Inflammatory macrophage treated with lipopolysaccharide for 4 hours (primary cell): ENCODE measurements around the gene NTSR1.

Experiments used
- DNase-seq: peaks from one replicate; pipeline ENCODE4 v3.0.0-alpha.2; 2020

The NTSR1 gene

DNA sequence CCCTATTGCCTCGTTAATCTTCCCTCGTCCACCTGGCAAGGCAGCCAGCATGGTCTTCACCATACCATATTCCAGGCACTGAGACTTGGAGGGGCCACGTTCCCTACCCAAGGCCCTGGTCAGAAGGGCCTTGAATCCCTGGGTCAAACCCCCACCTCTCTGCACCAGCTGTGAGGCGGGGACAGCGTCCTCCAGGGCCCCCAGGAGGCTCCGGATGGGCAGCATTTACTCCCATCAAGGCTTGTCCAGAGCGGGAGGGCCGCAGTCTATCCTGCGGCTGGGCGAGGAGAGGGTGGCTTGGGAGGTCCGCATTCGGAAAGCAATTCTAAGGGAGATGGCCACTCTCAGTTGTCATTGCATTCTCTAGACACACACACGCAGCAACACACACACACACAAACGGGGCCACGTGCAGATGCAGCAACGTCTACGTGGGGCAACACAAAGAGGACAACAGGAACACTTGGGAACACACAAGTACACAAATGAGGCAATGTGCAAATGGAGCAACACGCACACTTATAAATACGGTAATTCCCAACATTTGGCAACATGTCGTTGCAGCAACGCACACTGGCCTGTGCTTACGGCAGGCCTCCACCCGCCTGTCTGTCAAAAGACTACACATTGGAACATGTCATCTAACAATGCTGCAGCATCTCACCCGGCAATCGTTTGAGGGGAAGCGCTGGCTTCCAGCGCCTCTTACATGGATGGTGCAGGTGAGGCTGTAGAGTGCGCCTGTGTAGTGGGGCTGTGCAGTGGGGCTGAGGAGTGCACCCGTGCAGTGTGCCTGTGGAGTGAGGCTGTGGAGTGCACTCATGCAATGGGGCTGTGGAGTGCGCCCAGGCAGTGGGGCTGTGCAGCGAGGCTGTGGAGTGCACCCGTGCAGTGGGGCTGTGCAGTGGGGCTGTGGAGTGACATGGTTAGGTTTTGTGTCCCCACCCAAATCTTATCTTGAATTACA lies 12.9 kb upstream of the NTSR1 start:
- DNase-seq: peak; percentile 92

DNA sequence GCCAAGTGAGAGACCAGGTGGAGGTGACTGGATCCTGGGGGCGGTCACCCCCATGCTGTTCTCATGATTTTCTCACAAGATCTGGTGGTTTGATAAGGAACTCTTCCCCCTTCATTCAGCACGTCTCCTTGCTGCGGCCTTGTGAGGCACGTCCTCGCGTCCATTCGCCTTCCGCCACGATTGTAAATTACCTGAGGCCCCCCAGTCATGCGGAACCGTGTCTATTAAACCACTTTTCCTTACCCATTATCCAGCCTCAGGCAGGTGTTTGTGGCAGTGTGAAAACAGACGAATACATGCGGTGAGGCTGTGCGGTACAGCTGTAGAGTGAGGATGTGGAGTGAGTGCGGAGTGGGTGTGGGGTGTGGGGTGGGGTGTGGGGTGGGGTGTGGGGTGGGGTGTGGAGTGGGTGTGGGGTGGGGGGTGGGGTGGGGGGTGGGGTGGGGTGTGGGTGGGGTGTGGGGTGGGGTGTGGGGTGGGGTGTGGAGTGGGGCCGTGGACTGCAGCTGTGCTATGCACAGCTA lies 12.1 kb upstream of the NTSR1 start:
- DNase-seq: no peak

DNA sequence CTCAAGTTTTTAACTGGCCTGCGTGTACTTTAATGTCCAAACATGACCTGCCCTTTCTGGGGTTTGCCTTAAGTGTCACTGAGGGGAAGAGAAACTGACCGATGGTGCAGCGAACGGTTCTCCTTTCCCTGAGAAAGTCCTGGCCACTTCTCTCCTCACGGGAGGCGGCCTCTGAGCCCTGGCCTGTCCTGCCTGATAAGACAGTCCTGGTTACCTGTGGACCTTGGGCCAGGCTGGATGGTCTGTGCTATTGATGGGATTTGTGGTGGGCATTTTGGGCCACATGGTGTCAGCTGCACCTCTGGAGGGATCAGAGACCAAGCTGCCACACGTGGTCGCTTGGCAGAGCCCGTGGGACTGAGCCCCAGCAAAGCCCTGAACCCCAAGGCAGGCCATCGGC lies 11.6 kb upstream of the NTSR1 start:
- peak; percentile 84 for DNase-seq

DNA sequence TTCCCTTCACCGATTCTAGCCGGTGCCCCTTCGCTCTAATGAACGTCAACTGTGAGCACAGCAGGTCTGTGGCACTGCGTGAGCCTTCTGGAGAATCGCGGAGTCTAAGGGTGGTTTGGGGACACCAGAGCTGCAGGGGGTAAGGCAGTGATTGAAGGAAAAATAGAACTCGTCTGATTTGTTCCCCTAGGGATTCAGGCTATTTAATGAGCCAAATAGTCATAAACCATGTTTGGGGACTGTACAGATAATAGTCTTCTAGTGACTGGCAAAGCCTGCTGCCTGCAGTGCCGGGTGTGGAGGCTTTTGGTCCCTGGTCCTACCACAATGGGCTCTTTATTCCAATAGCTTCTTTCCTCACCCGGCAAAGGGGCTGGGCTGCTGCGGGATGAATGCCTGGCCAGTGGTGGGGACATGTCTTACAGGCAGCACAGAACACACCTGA lies 11.1 kb upstream of the NTSR1 start:
- DNase-seq: no peak

DNA sequence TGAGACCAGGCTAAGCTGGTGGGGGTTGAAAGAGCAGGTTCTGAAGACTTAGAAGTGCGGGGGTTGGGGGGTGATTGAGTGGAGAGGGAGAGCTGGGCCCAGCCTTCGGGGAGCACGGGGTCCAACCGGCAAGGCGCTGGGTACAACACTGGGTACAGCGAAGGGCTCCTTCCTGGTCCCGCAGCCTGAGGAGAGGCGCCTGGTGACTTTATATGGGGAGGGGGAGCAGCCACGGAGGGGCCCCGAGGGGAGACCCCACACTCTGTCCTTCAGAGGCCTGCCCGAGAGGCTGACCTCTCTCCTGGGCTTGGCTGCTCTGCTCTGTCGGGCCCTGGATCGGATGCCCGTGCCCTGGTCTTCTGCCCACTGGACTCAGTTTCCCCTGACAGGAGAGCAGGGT lies 10.4 kb upstream of the NTSR1 start:
- no peak for DNase-seq

DNA sequence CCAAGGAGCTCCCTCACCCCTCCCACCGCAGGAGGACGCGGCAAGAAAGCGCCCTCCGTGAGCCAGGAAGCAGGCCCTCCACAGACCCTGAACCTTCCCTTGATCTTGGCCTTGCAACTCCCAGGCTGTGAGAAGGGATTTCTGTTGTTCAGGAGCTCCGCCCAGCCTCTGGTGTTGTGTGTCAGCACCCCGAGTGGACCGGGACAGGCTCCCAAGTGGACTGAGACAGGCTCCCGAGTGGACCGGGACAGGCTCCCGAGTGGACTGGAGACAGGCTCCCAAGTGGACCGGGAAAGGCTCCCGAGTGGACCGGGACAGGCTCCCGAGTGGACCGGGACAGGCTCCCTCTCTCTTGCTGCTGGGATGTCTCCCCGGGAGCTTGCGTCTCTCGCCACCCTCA lies 9.3 kb upstream of the NTSR1 start:
- DNase-seq: no peak

DNA sequence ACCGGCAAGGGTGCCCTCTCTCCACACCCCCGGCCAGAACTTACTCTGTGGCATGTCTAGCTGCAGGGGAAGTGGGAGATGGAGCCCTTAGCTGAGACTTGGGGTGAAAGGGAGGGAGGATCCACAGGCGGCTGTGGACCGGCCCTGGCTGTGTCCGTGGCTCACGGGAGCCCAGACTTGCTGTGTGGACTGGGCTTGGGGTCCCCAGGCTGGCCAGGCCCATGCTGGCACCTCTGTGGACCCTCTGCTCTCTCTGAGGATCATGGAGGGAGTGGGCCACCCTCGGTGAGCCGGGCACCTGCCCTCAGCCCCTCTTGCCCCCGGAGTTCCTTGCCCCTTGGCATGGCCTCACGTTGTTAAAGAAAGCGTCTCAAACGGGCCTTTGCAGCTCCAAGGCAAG lies 8.9 kb upstream of the NTSR1 start:
- no peak for DNase-seq

DNA sequence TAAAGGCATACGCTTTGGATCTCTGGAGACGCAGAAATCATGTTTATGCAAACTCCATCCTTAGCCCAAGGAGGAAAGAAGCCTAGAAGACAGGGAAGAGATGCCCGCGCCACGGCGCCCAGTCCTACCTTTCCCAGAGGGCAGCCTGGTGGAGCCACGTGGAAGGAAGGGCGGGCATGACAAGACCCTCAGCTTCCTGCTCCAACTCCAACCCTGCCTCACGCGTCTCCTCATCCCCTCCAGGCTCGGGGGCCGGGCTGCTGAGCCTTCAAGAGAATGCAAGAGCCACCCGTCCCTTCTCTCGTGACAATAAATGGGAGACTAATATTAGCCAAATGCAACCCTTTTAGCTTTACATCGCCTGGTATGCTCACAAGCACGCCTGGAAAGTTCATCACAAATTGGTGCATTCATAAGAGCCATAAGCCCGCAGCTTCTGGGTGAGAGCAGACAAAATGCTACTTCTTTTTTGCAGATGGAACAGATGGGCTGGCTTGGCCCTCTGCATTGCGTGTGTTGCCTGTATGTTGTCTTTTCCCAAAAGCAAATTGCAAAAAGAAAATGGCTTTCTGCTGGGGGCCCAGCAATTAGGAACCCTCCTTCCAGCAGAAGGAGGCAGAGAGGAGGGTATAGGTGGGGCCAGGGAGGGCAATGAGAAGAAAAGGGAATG lies 8.2 kb upstream of the NTSR1 start:
- no peak for DNase-seq

DNA sequence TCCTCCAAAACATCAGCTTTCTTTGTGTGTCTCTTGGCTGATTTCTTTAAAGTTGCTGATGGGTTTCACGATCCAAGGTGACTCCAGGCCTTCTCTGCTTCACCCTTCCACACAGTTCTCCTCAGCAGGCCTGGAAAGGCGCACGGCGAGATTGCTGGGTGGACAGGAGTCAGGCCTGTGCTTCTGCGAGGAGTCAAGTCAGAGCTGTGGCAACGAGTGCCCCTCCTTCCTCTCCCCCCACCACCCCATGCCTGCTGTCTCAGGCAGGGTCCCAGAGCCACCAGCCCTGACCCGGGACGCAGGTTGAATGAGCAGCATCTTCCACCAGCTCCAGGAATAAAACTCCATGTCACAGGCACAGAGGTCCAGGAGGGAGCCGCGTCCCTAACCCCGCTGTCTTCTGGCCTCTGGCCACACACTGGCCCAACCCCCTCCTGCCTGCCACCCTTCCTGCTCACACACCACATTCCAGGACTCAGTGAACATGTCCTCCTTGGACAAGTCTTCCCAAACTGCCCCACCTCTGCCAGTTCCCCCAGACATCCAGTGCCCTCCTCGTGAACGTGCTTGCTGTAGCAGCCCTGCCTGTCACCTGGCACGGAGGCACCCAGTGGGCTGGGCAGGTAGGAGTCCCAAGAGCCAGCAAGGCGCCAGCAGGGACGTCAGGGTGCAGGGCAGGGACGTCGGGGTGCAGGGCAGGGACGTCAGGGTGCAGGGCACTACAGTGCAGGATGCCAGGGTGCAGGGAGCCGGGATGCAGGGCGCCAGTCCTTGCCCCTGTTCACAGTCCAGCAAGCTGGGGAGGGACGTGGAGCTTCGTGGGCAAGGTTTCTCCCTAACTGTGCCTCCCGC lies 7.2 kb upstream of the NTSR1 start:
- no peak for DNase-seq

DNA sequence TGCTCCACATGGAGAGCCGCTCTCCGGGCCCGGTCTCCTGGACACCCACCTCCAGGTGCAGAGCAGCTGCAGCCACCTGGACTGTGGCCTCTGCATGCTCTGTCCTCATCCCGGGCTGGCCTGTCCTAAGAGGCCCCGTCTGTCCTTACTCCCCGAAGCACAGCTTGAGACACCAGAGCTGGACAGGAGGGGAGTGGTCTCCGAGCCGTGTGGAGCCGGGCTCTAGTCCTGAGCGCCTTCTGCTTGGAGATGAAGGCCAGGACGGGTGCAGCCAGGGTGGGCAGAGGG lies 6.7 kb upstream of the NTSR1 start:
- DNase-seq: no peak

DNA sequence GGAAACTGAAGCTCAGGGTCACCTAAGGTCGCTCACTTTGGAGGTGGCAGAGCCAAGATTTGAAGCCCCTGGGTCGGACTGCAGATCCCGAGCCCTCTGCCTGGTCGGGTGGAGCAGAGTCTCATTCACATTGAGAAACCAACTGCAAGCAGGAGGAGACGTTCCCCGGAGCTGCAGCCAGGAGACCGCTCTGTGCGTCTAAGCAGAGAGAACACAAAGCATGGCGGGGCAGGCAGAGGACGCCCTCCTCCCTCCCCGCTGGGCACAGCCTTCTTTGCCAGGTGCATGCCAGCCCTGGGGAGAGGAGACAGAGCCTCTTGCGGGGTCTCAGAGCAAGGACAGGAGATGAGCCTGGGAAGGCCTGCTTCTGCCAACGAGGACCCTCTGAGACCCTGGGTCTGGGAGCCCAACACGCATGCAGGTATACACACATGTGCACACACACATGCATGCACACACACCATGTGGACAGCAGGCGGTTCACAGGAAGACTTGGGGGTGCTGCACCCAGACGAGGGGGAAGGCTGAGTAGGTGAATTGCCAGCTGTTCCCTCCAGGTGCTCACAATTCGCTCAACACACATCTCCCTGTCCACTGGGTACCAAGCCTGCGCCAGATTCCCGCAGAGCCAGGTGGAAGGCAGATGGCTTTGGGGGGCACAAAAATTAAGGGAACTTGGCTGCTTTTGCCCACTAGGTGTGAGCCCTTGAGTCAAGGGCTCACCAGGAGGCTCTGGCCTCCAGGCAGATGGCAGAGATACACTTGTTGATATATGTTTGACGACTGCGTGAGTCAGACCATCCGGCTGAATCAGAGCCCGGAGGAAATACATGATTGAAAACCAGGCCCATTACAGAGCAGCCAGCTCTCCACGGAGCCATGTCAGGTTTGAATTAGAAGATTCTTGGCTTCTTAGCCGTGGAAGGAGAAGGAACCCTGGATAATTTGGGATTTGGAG lies 5.5 kb upstream of the NTSR1 start:
- peak; percentile 47 for DNase-seq

DNA sequence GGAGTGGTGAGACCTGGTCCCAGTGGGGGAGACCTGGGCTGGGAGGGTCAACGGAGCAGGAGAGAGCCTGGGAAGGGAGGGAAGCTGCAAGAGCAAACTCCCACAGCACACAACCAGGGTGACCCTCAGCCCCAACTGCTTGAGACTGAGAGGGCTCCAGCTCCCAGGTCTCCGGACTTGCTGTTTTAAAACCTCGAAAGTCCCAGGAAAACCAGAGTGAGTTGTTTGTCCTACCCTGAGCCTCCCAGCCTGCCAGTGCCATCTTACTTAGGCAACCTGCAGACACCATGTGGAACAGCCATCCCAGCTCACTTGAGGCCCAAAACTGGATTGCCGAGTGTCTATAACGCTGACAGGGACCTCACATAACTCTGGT lies 4.8 kb upstream of the NTSR1 start:
- no peak for DNase-seq

DNA sequence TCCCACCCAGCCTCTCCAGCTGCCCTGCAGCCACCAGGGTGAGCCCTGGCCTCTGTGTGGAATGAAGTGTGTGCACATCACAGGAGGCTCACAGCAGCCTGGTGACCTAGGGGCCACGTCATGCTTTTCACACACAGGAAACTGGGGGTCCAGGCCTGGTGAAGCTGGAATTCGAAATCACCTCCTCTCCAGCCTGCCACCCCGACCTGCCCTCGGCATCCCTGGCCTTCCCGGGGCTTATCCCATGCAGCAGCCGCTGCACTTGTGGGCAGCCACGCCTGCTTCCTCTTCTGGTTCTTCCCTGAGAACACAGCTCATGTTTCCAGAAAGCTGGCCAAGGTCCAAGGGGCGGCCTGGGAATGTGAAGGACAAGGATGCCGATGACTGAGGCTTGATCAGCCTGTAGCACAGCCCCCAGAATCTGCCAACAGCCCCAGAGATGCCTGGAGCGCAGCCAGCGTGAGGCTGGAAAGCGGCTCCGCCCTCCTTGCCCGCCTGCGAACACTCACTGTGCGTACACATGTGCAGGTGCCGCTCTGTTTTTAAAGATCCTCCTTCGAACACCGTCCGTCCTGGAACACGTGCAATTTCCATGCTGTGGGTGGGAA lies 4.2 kb upstream of the NTSR1 start:
- peak; percentile 28 for DNase-seq

DNA sequence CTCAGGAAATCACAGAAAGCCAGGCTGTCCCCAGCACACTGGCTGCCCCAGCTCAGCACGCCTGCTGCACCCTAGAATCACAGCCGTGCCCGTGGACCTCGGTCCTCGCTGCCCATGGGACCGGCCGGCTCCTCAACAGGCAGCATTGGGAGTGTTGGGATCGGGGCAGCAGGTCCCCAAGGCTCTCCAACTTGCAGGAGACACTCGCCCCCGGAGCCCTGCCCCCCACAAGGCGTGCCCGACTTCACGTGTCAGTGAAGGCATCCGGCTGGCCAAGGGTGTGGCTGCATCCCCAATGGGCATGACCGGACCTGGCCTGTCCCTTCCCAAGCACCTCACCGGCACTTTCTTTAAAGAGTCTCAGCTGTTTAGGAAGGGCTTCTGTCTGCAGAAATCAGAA lies 3.0 kb upstream of the NTSR1 start:
- no peak for DNase-seq

DNA sequence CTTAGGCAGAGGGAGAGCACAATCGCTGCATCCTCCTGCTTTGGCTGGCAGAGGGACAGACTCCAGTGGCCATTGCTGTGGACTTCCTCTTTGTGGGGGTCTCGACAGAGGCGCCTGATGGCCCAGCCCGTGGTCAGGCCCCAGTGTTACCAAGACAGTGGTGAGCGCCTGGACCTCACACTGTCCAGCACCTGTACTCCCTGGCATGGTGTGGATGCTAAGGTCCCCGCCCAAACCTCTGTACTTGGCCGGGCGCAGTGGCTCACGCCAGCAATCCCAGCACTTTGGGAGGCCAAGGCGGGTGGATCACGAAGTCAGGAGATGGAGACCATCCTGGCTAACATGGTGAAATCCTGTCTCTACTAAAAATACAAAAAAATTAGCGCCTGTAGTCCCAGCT lies 2.3 kb upstream of the NTSR1 start:
- no peak for DNase-seq

DNA sequence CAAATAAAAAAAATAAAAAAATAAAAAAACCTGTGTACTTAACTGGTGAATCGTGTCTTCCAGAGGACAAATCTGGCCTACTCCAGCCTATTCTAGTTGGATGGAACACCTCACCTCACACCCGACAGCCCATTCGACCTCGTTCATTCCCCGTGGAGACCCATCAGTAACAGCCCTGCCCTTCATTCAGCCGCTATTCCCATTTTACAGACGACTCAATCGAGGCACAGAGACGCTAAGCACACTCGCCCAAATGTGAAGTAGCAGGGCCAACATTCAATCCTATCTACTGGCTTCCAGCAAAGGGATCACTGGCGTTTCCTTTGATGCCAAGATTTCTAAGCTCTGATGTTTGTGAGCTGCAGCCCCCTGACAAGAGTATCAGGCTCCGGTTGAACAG lies 1.8 kb upstream of the NTSR1 start:
- no peak for DNase-seq

DNA sequence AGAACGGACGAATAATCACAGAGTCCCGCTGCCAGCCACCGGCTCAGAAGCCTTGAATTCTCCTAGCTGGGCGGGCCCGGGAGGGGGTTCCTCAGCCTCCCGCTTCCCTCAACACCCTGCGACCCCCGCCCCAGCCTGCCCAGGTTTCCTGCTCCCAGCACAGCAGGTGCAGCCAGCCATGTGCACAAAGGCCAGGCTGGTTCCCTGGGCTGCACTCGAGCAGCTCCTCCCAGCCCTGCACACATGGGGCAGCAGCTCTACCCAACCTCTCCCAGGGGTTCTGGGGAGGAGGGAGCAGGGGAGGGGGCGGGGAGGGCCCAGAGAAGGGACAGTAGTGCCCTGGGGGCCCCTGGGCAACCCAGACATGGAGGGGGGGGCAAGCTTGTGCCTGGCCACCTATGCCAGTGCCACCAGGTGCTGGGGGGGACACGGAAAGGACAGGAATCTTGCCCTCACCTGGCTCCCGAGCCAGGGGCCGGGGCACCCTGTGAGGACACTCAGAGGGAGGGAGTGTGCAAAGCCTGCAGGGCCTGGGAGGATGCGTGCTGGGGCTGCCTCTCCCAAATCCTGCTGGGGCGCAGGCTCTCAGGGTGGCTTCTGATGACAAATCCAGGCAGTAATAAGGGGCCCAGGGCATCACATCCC lies 1.2 kb upstream of the NTSR1 start:
- no peak for DNase-seq

DNA sequence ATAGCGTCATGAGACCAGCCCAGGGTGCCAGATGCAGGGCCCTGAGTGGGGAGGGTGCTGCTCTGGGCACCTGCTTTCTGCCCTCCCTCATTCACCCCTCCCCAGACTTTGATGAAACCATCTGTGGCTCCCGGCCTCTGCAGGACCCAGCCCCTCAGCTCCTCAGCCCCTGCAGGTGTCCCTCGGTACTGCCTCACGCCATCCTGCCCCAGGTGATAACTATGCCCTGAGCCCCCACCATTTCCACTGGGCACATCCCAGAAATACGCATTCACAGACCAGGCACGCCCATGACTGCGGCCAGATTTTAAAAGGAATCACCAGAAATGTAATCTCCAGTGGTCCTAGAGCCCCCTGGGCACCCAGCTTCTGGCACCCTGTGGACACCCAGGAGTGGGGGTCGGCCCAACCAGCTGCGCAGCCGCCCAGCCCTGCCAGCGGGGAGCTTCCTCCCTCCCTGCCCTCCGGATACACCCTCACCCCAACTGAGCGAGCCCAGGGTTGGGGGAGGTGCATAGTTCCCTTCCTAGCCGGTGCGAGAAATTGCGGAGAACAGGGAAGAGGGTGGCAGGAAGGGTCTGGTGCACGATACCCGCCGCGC lies 615 bp upstream of the NTSR1 start:
- no peak for DNase-seq

DNA sequence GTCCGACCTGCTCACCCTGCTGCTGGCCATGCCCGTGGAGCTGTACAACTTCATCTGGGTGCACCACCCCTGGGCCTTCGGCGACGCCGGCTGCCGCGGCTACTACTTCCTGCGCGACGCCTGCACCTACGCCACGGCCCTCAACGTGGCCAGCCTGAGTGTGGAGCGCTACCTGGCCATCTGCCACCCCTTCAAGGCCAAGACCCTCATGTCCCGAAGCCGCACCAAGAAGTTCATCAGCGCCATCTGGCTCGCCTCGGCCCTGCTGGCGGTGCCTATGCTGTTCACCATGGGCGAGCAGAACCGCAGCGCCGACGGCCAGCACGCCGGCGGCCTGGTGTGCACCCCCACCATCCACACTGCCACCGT lies 885 bp downstream of the NTSR1 start:
- no peak for DNase-seq

DNA sequence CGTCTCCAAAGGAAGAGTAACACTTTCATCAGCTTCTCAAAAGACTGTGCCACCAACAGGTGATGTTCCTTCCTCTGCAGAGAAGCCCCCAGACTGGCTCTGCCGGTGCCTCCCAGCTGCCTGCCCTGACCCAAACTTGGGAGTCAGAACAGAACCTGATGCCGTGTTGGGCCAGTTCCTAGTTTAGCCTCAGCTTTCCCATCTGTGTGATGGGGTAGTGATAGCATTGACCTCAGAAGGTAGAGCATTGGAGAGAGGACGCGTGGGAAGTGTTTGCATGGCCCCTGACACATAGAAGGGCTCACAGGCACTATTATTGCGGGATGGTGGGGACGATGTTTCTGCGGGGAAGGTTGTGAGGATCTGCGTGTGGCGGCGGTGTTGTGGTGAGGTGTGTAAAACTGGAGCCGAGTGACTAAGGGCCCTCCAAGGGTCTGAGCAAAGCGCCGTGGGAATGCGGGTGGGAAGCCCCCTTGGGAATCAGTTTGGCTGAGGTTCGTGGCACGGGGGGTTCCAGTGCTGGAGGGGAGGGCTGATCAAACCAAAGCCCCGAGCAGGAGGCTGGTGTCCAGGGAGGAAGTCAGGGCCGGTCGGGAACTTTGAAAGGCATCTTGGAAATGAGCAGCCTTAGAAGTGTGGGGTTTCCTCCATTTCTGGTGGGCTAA lies 1.7 kb downstream of the NTSR1 start:
- DNase-seq: no peak
